Right atrium auricular region (tissue), 2 donors: ENCODE data around the gene COX7B2. TPM values are rescaled to one million over a fixed set of nuclear protein-coding genes. Genes with fewer than 3 reads are reported as not detected.

ENCODE experiments used
- DNase-seq: peaks from one replicate; pipeline ENCODE4 v3.0.0-alpha.2; 2019; ENCODE audit warnings: low spot score
- H3K27ac ChIP-seq, 2 donors: fragments of 200-600 bp; sonication (generic); 1 replicate in 1 of 2; 2 replicates in 1 of 2; pipeline ENCODE4 v1.5.1; 2016 to 2019
- H3K27me3 ChIP-seq, 2 donors: fragments of 200-600 bp; sonication (generic); one replicate each; pipeline versions ENCODE4 v1.5.1 to v1.6.0; 2017 to 2019
- H3K36me3 ChIP-seq: fragments of 200-600 bp; sonication (generic); one replicate; pipeline ENCODE4 v1.5.1; 2016
- H3K4me1 ChIP-seq, 2 donors: fragments of 200-600 bp; sonication (generic); one replicate each; pipeline versions ENCODE4 v1.5.1 to v1.6.0; 2017 to 2019
- H3K4me3 ChIP-seq, 2 donors: fragments of 200-600 bp; sonication (generic); 1 replicate in 1 of 2; 2 replicates in 1 of 2; pipeline ENCODE4 v1.5.1; 2017 to 2019; ENCODE audit warnings: mild to moderate bottlenecking in 1 of 2, moderate library complexity in 1 of 2
- H3K9me3 ChIP-seq, 2 donors: fragments of 200-600 bp; sonication (generic); one replicate each; pipeline ENCODE4 v1.5.1; 2019
- total RNA-seq, 2 donors: library from RNA; depleted of rRNA; stranded (reverse); fragments of >200 nt; gene quantifications; one replicate each; pipeline ENCODE4 v1.1.0, GENCODE V29; 2016
- TF ChIP-seq, protein P1 (sequence below), 2 donors: fragments of 200-600 bp; sonication (generic); IDR thresholded peaks; one replicate each; pipeline ENCODE4 v1.5.1; 2019; ENCODE audit warnings: antibody characterized with exemption in 2 of 2

COX7B2 gene
- total RNA-seq, 2 donors from 2014 or later: not detected

DNA sequence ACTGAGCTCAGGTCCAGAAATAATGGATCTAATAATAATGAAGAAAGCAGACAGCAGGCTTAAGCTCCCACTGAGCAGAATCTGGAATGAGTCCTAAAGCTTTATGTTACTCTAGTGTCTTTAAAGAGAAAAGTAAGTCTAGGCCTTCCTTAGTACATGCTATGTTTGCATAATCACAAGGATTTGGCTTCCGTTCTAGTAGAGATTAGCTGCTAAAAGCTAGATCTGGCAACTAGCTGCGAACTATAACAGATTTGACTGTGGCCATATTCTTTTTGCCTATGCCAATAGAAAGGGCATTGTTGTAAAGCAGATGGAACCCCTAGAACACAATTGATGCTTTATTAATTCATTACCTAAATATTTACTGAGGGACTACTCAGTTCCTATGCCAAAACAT, 19.0 kb downstream of the COX7B2 start:
- H3K4me3 ChIP-seq: no peak overlapping the region
- no peaks in the 10 kb centered on the region for H3K27me3 ChIP-seq
- no peaks in the 10 kb centered on the region for H3K4me1 ChIP-seq
- TF ChIP-seq, protein P1, sequence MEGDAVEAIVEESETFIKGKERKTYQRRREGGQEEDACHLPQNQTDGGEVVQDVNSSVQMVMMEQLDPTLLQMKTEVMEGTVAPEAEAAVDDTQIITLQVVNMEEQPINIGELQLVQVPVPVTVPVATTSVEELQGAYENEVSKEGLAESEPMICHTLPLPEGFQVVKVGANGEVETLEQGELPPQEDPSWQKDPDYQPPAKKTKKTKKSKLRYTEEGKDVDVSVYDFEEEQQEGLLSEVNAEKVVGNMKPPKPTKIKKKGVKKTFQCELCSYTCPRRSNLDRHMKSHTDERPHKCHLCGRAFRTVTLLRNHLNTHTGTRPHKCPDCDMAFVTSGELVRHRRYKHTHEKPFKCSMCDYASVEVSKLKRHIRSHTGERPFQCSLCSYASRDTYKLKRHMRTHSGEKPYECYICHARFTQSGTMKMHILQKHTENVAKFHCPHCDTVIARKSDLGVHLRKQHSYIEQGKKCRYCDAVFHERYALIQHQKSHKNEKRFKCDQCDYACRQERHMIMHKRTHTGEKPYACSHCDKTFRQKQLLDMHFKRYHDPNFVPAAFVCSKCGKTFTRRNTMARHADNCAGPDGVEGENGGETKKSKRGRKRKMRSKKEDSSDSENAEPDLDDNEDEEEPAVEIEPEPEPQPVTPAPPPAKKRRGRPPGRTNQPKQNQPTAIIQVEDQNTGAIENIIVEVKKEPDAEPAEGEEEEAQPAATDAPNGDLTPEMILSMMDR (IDR thresholded peaks at IDR 0.05): no peak
- H3K9me3 ChIP-seq: no peaks in the 10 kb centered on the region
- DNase-seq: no peak
- H3K36me3 ChIP-seq: no peaks in the 10 kb centered on the region
- H3K27ac ChIP-seq: no peak overlapping the region

DNA sequence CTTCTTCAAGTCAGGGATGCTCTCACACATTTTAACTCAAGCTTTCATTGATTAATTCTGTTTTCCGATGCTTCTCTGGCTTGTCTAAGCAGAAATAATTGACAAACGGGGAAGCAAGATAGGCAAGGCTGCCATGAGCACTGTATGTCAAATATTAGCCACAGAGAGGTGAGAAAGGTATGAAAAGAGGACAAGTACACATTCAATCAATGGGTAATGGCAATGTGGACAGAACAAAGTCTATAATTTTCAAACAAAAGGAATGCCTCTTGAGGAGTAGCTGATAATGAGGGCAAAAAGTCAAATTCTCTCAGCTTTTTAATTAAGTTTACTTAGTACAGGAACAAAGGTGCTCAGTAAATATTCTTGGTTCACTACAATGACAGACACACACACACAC, 19.6 kb downstream of the COX7B2 start:
- H3K4me1 ChIP-seq: no peaks in the 10 kb centered on the region
- no peak overlapping the region for H3K27ac ChIP-seq
- H3K4me3 ChIP-seq: no peak overlapping the region
- H3K9me3 ChIP-seq: no peaks in the 10 kb centered on the region
- H3K27me3 ChIP-seq: no peaks in the 10 kb centered on the region
- TF ChIP-seq, protein P1 (IDR thresholded peaks at IDR 0.05): no peak
- DNase-seq: no peak
- no peaks in the 10 kb centered on the region for H3K36me3 ChIP-seq

DNA sequence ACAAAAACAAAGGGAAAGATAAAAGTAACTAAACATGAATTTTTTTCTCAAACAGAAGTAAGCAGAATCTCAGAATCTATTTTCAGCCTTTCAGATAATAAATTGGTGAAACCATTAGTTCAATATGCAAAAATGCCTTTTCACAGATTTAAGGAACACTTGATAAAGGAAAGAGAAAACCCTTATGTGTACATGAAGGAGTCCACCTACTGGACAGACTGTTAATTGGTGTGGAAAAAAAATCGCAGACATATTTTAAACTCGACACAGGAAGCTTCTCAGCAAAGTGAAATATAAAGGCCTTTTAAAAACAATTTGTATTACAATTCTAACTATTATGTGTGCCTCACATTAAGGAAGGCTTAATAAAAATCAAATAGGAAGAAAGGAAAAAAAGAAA, 22.3 kb downstream of the COX7B2 start:
- H3K4me1 ChIP-seq: no peaks in the 10 kb centered on the region
- no peaks in the 10 kb centered on the region for H3K9me3 ChIP-seq
- no peak overlapping the region for H3K4me3 ChIP-seq
- DNase-seq: no peak
- TF ChIP-seq, protein P1 (IDR thresholded peaks at IDR 0.05): peak in 1 of 2 donors; percentile 40
- H3K27ac ChIP-seq: no peak overlapping the region
- no peaks in the 10 kb centered on the region for H3K36me3 ChIP-seq
- H3K27me3 ChIP-seq: no peaks in the 10 kb centered on the region

- Histone ChIP-seq H3K27ac (no peak overlapping the region), H3K9me3 (no peaks in the 10 kb centered on the region), H3K4me3 (no peak overlapping the region), H3K36me3 (no peaks in the 10 kb centered on the region), H3K27me3 (no peaks in the 10 kb centered on the region), H3K4me1 (no peaks in the 10 kb centered on the region)
- no peak for DNase-seq
- TF ChIP-seq, protein P1 (IDR thresholded peaks at IDR 0.05): no peak
Observed at GRCh38 chr4:46878641-46879040, 30.4 kb downstream of the COX7B2 start.

DNA sequence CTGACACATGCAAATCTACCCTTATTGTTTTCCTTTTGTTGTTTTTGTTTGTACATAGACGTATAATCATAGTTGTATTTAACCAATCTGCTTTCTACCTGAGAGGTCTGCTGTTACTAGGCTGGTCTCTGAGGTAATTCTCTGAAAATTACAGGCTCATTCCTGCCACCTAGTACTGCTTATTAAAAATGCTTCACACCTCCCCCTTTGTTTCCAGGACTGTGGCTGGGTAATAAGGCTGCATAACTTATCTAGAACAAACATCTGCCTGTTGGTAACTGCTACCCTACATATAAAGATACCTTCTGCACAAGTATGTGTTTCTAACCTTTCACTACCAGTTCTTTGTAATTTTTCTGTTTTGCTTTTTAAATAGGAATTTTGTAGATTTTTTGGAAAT, 34.2 kb downstream of the COX7B2 start:
- Histone ChIP-seq H3K9me3 (peaks cover 0 to 9% of the 10 kb centered on the region in 2 donors), H3K4me1 (no peaks in the 10 kb centered on the region), H3K27me3 (no peaks in the 10 kb centered on the region), H3K27ac (no peak overlapping the region), H3K4me3 (no peak overlapping the region), H3K36me3 (no peaks in the 10 kb centered on the region)
- TF ChIP-seq, protein P1 (IDR thresholded peaks at IDR 0.05): no peak
- no peak for DNase-seq

- Histone ChIP-seq H3K4me1 (no peaks in the 10 kb centered on the region), H3K27me3 (no peaks in the 10 kb centered on the region), H3K9me3 (peaks cover 0 to 9% of the 10 kb centered on the region in 2 donors), H3K36me3 (no peaks in the 10 kb centered on the region), H3K4me3 (no peak overlapping the region), H3K27ac (no peak overlapping the region)
- TF ChIP-seq, protein P1 (IDR thresholded peaks at IDR 0.05): no peak
- DNase-seq: no peak
Observed at GRCh38 chr4:46870411-46870810, 38.6 kb downstream of the COX7B2 start.
